Measurements from ENCODE around the gene GDF3. TPM values are rescaled to one million over a fixed set of nuclear protein-coding genes. Genes with fewer than 3 reads are reported as not detected.
"Not testable (repeated sequence)": the region's sequence is repeated elsewhere in the genome, so short reads cannot be mapped to it uniquely, and the experiment has no call there.

The GDF3 gene
- not detected for polyA plus RNA-seq (2013, experiment 1 of 2)
- polyA plus RNA-seq (2013, experiment 2 of 2): not detected

GRCh38 chr12:7695566-7696197, at the start of gene GDF3:
Gene GDF3 (minus strand): TSS chr12:7695775. CDS start chr12:7695728, 47 bp downstream.
- peaks cover 0 to 4% of the 10 kb centered on the region in 2 experiments for H3K27me3 ChIP-seq (ENCODE audit: control insufficient read depth in 1 of 2, insufficient read depth in 1 of 2, low read length in 2 of 2)
- H3K4me1 ChIP-seq (ENCODE audit: control insufficient read depth, insufficient read depth, low read depth, low read length): no peaks in the 10 kb centered on the region
- whole genome bisulfite sequencing: 58% methylated on average over 6 of the region's 7 CpGs
- H4K91ac ChIP-seq (ENCODE audit: low read length): no peak within 1 kb of the TSS
- H3K18ac ChIP-seq (ENCODE audit: low read depth in 1 of 2, low read length in 2 of 2): no peak within 1 kb of the TSS
- no peak within 1 kb of the TSS for H2AFZ ChIP-seq (ENCODE audit: low read depth, low read length)
- no peak within 1 kb of the TSS for H3K4me3 ChIP-seq (ENCODE audit: insufficient read depth in 1 of 2, low read depth in 1 of 2, low read length in 2 of 2)
- DNase-seq: no peak
- H3K27ac ChIP-seq (ENCODE audit: low read length, poor library complexity, severe bottlenecking): no peak within 1 kb of the TSS
- no peak within 1 kb of the TSS for H3K23ac ChIP-seq (ENCODE audit: low read length in 2 of 2)
- no peaks in the 10 kb centered on the region for H3K36me3 ChIP-seq (ENCODE audit: control insufficient read depth in 1 of 2, insufficient read depth in 2 of 2, low read depth in 1 of 2, low read length in 2 of 2)
- no peak within 1 kb of the TSS for H2AK5ac ChIP-seq (ENCODE audit: low read length, severe bottlenecking)
- no peak within 1 kb of the TSS for H2BK15ac ChIP-seq (ENCODE audit: low read depth, poor library complexity, severe bottlenecking)
- no peaks in the 10 kb centered on the region for H3K9me3 ChIP-seq (ENCODE audit: control insufficient read depth, low read length)
- H3K4me2 ChIP-seq (ENCODE audit: low read length, poor library complexity, severe bottlenecking): no peak within 1 kb of the TSS
- no peak within 1 kb of the TSS for H2BK120ac ChIP-seq (ENCODE audit: low read depth, low read length)
- H3K4ac ChIP-seq (ENCODE audit: low read depth in 1 of 2, low read length in 2 of 2): no peak within 1 kb of the TSS
- no peaks in the 10 kb centered on the region for H3K79me1 ChIP-seq (replicated peaks; ENCODE audit: low read length, poor library complexity, severe bottlenecking)
- H4K8ac ChIP-seq (ENCODE audit: low read length): no peak within 1 kb of the TSS
- no peak within 1 kb of the TSS for H3K9ac ChIP-seq (ENCODE audit: low read length)
- H2BK5ac ChIP-seq (ENCODE audit: low read depth, low read length, poor library complexity, severe bottlenecking): no peak within 1 kb of the TSS
- H3K14ac ChIP-seq (ENCODE audit: low read length in 2 of 2): no peak within 1 kb of the TSS
- H2BK12ac ChIP-seq (ENCODE audit: low read length in 2 of 2): no peak within 1 kb of the TSS

GRCh38 chr12:7732993-7733392, 37.4 kb upstream of the GDF3 start:
- Histone ChIP-seq H4K91ac (ENCODE audit: low read length) (no peak overlapping the region), H3K14ac (ENCODE audit: low read length in 2 of 2) (no peak overlapping the region), H3K9me3 (ENCODE audit: control insufficient read depth, low read length) (peaks cover 1% of the 10 kb centered on the region), H3K27ac (ENCODE audit: low read length, poor library complexity, severe bottlenecking) (no peak overlapping the region), H3K4me1 (ENCODE audit: control insufficient read depth, insufficient read depth, low read depth, low read length) (no peaks in the 10 kb centered on the region), H2BK120ac (ENCODE audit: low read depth, low read length) (no peak overlapping the region), H2BK5ac (ENCODE audit: low read depth, low read length, poor library complexity, severe bottlenecking) (no peak overlapping the region), H3K4ac (ENCODE audit: low read depth in 1 of 2, low read length in 2 of 2) (no peak overlapping the region), H2BK15ac (ENCODE audit: low read depth, poor library complexity, severe bottlenecking) (no peak overlapping the region), H3K18ac (ENCODE audit: low read depth in 1 of 2, low read length in 2 of 2) (no peak overlapping the region), H4K8ac (ENCODE audit: low read length) (no peak overlapping the region), H3K27me3 (ENCODE audit: control insufficient read depth in 1 of 2, insufficient read depth in 1 of 2, low read length in 2 of 2) (peaks cover 0 to 2% of the 10 kb centered on the region in 2 experiments), H3K4me3 (ENCODE audit: insufficient read depth in 1 of 2, low read depth in 1 of 2, low read length in 2 of 2) (no peak overlapping the region), H3K4me2 (ENCODE audit: low read length, poor library complexity, severe bottlenecking) (no peak overlapping the region), H3K9ac (ENCODE audit: low read length) (no peak overlapping the region), H2AFZ (ENCODE audit: low read depth, low read length) (no peak overlapping the region), H3K36me3 (ENCODE audit: control insufficient read depth in 1 of 2, insufficient read depth in 2 of 2, low read depth in 1 of 2, low read length in 2 of 2) (no peaks in the 10 kb centered on the region), H3K79me1 (replicated peaks; ENCODE audit: low read length, poor library complexity, severe bottlenecking) (no peaks in the 10 kb centered on the region), H2AK5ac (ENCODE audit: low read length, severe bottlenecking) (no peak overlapping the region), H3K23ac (ENCODE audit: low read length in 2 of 2) (no peak overlapping the region), H2BK12ac (ENCODE audit: low read length in 2 of 2) (no peak overlapping the region)
- 86% methylated on average over 1 of the region's 3 CpGs for WGBS
- DNase-seq: no peak

DNA sequence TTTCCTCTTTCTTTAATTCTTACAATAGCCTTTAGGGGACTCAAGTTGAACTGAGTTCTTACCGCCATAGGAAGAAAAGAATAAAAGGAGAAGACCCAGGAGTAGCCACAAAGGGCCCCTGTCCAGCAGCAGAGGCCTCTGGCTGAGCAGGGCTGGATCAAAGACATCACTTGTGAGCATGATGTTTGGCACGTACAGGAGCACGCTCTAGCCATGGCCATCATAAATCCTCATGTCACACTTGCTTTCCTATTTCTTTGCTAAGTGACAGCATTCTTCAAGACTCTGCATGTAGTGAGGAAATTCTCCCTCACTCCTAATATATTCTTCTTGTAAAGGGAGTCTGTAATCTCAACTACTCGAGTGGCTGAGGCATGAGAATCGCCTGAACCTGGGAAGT, 35.9 kb upstream of the GDF3 start:
- no peak for DNase-seq

DNA sequence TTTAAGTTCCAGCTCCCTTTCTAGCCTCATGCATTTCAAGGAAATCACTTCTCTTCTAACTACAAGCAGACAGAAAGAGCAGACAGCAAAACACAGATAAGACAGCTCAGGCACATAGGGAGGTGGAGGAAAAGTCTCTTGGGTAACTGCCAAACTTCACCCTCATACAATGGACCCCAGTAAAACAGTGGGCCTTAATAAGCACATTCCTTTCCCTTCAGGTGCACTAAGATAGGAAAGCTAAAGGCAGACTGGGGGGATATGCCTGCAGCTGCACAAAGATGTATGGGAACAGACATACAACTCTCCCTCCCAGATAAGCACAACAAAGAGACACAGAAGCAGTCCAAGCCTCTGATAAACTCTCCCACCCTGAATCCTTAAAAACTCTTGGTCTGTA, 35.4 kb upstream of the GDF3 start:
- H2BK5ac ChIP-seq (ENCODE audit: low read depth, low read length, poor library complexity, severe bottlenecking); H2BK120ac ChIP-seq (ENCODE audit: low read depth, low read length); H4K91ac ChIP-seq (ENCODE audit: low read length); H3K9ac ChIP-seq (ENCODE audit: low read length); H2BK15ac ChIP-seq (ENCODE audit: low read depth, poor library complexity, severe bottlenecking); H3K9me3 ChIP-seq (ENCODE audit: control insufficient read depth, low read length); H3K27ac ChIP-seq (ENCODE audit: low read length, poor library complexity, severe bottlenecking); H3K4me3 ChIP-seq (ENCODE audit: insufficient read depth in 1 of 2, low read depth in 1 of 2, low read length in 2 of 2); H4K8ac ChIP-seq (ENCODE audit: low read length); H3K4me2 ChIP-seq (ENCODE audit: low read length, poor library complexity, severe bottlenecking); H2AFZ ChIP-seq (ENCODE audit: low read depth, low read length); H3K79me1 ChIP-seq (replicated peaks; ENCODE audit: low read length, poor library complexity, severe bottlenecking); H2AK5ac ChIP-seq (ENCODE audit: low read length, severe bottlenecking); H3K14ac ChIP-seq (ENCODE audit: low read length in 2 of 2); H3K4ac ChIP-seq (ENCODE audit: low read depth in 1 of 2, low read length in 2 of 2); H3K27me3 ChIP-seq (ENCODE audit: control insufficient read depth in 1 of 2, insufficient read depth in 1 of 2, low read length in 2 of 2); H3K4me1 ChIP-seq (ENCODE audit: control insufficient read depth, insufficient read depth, low read depth, low read length); H3K23ac ChIP-seq (ENCODE audit: low read length in 2 of 2); H3K36me3 ChIP-seq (ENCODE audit: control insufficient read depth in 1 of 2, insufficient read depth in 2 of 2, low read depth in 1 of 2, low read length in 2 of 2); H2BK12ac ChIP-seq (ENCODE audit: low read length in 2 of 2); DNase-seq; H3K18ac ChIP-seq (ENCODE audit: low read depth in 1 of 2, low read length in 2 of 2): not testable (repeated sequence)

More for the DNA sequence above, 35.9 kb upstream of the GDF3 start:
- H3K18ac ChIP-seq (ENCODE audit: low read depth in 1 of 2, low read length in 2 of 2): no peak overlapping the region
- H3K27me3 ChIP-seq (ENCODE audit: control insufficient read depth in 1 of 2, insufficient read depth in 1 of 2, low read length in 2 of 2): peaks cover 0 to 2% of the 10 kb centered on the region in 2 experiments
- no peaks in the 10 kb centered on the region for H3K4me1 ChIP-seq (ENCODE audit: control insufficient read depth, insufficient read depth, low read depth, low read length)
- no peaks in the 10 kb centered on the region for H3K79me1 ChIP-seq (replicated peaks; ENCODE audit: low read length, poor library complexity, severe bottlenecking)
- H3K14ac ChIP-seq (ENCODE audit: low read length in 2 of 2): no peak overlapping the region
- no peaks in the 10 kb centered on the region for H3K36me3 ChIP-seq (ENCODE audit: control insufficient read depth in 1 of 2, insufficient read depth in 2 of 2, low read depth in 1 of 2, low read length in 2 of 2)
- H4K91ac ChIP-seq (ENCODE audit: low read length): no peak overlapping the region
- H3K27ac ChIP-seq (ENCODE audit: low read length, poor library complexity, severe bottlenecking): no peak overlapping the region
- no peak overlapping the region for H3K9ac ChIP-seq (ENCODE audit: low read length)
- no peak overlapping the region for H2BK120ac ChIP-seq (ENCODE audit: low read depth, low read length)
- no peak overlapping the region for H3K23ac ChIP-seq (ENCODE audit: low read length in 2 of 2)
- WGBS: 31% methylated on average over 5 of the region's 5 CpGs
- no peak overlapping the region for H4K8ac ChIP-seq (ENCODE audit: low read length)
- H3K4ac ChIP-seq (ENCODE audit: low read depth in 1 of 2, low read length in 2 of 2): no peak overlapping the region
- no peak overlapping the region for H3K4me2 ChIP-seq (ENCODE audit: low read length, poor library complexity, severe bottlenecking)
- no peak overlapping the region for H2AK5ac ChIP-seq (ENCODE audit: low read length, severe bottlenecking)
- H2BK15ac ChIP-seq (ENCODE audit: low read depth, poor library complexity, severe bottlenecking): no peak overlapping the region
- no peak overlapping the region for H2BK5ac ChIP-seq (ENCODE audit: low read depth, low read length, poor library complexity, severe bottlenecking)
- H2BK12ac ChIP-seq (ENCODE audit: low read length in 2 of 2): no peak overlapping the region
- no peak overlapping the region for H2AFZ ChIP-seq (ENCODE audit: low read depth, low read length)
- H3K9me3 ChIP-seq (ENCODE audit: control insufficient read depth, low read length): peaks cover 5% of the 10 kb centered on the region
- H3K4me3 ChIP-seq (ENCODE audit: insufficient read depth in 1 of 2, low read depth in 1 of 2, low read length in 2 of 2): no peak overlapping the region

All from mesenchymal stem cell (in vitro differentiated cells and primary cell).